SK-N-SH treated with all-trans-retinoic acid at 6 μM for 48 hours (cell line): ENCODE data around the gene ACTR1A.

Experiments
- ARNTL ChIP-seq: fragments of 450-650 bp; formaldehyde crosslinking; IDR thresholded peaks from 2 replicates; pipeline ENCODE4 v1.5.0; 2020; ENCODE audit warnings: low read depth, mild to moderate bottlenecking, moderate library complexity, borderline replicate concordance
- CREB5 ChIP-seq: fragments of 250-450 bp; sonication (Bioruptor Pico); IDR thresholded peaks from 2 replicates; pipeline ENCODE4 v1.5.1; 2020; ENCODE audit warnings: low read depth, mild to moderate bottlenecking, moderate library complexity
- CSDC2 ChIP-seq: fragments of 250-450 bp; sonication (Bioruptor Pico); IDR thresholded peaks from 2 replicates; pipeline ENCODE4 v1.5.0; 2020; ENCODE audit warnings: mild to moderate bottlenecking, moderate library complexity
- GLIS3 ChIP-seq: fragments of 250-450 bp; sonication (Bioruptor Pico); IDR thresholded peaks from 2 replicates; pipeline ENCODE4 v1.5.0; 2020; ENCODE audit warnings: mild to moderate bottlenecking, moderate library complexity
- PATZ1 ChIP-seq: fragments of 250-450 bp; sonication (Bioruptor Pico); IDR thresholded peaks from 2 replicates; pipeline ENCODE4 v1.8.0; 2020; ENCODE audit warnings: mild to moderate bottlenecking, moderate library complexity, borderline replicate concordance
- TCF4 ChIP-seq: fragments of 250-450 bp; sonication (Bioruptor Pico); IDR thresholded peaks from 2 replicates; pipeline ENCODE4 v1.8.0; 2021; ENCODE audit warnings: mild to moderate bottlenecking, moderate library complexity, borderline replicate concordance
- TOX ChIP-seq: fragments of 250-450 bp; sonication (Bioruptor Pico); IDR thresholded peaks from 2 replicates; pipeline ENCODE4 v1.8.0; 2021; ENCODE audit warnings: mild to moderate bottlenecking, moderate library complexity, borderline replicate concordance
- TSHZ2 ChIP-seq: fragments of 250-450 bp; sonication (Bioruptor Pico); IDR thresholded peaks from 2 replicates; pipeline ENCODE4 v1.5.0; 2020; ENCODE audit warnings: mild to moderate bottlenecking, moderate library complexity
- ZFP30 ChIP-seq: fragments of 450-650 bp; formaldehyde crosslinking; IDR thresholded peaks from 2 replicates; pipeline ENCODE4 v1.5.0; 2022; ENCODE audit warnings: mild to moderate bottlenecking, moderate library complexity
- ZNF70 ChIP-seq: fragments of 450-650 bp; formaldehyde crosslinking; IDR thresholded peaks from 2 replicates; pipeline ENCODE4 v1.5.0; 2020; ENCODE audit warnings: mild to moderate bottlenecking, moderate library complexity

- TF ChIP-seq CREB5 (no peak), ZNF70 (no peak), GLIS3 (no peak), TOX (CRISPR knock-in tag) (no peak), CSDC2 (CRISPR knock-in tag) (no peak), ARNTL (CRISPR knock-in tag) (no peak), TCF4 (no peak), TSHZ2 (CRISPR knock-in tag) (no peak), ZFP30 (CRISPR knock-in tag) (no peak), PATZ1 (CRISPR knock-in tag) (peak; percentile 27; the same call in 1 of the 2 replicates)
Measured at GRCh38 chr10:102432162-102432950, 70.2 kb downstream of the ACTR1A start, which contains the start of gene CUEDC2.
